HepG2 (cell line): Measurements from ENCODE around the gene CFAP100.

ENCODE experiments used
- BHLHE40 ChIP-seq: IDR thresholded peaks from 2 replicates; pipeline ENCODE4 v1.6.1; 2011; ENCODE audit warnings: low read length, improper control_type of control experiment
- CREBL2 ChIP-seq: sonication (generic); formaldehyde crosslinking; IDR thresholded peaks from 2 replicates; pipeline ENCODE4 v1.8.1; 2023; ENCODE audit warnings: missing genetic modification reagents, mild to moderate bottlenecking, borderline replicate concordance
- FOXK2 ChIP-seq: fragments of 450-650 bp; IDR thresholded peaks from 2 replicates; pipeline ENCODE4 v1.6.1; 2016
- TCF7L2 ChIP-seq: IDR thresholded peaks from 2 replicates; pipeline ENCODE4 v1.6.1; 2011; ENCODE audit warnings: mild to moderate bottlenecking, low read depth, low read length, moderate library complexity
- ZNF776 ChIP-seq: sonication (generic); formaldehyde crosslinking; IDR thresholded peaks from 2 replicates; pipeline ENCODE4 v1.4.0; 2020; ENCODE audit warnings: mild to moderate bottlenecking, missing genetic modification reagents
- ZNF790 ChIP-seq: sonication (generic); formaldehyde crosslinking; IDR thresholded peaks from 2 replicates; pipeline ENCODE4 v1.8.0; 2022; ENCODE audit warnings: missing genetic modification reagents, mild to moderate bottlenecking, borderline replicate concordance
- TF ChIP-seq, protein P1 (sequence below): sonication (generic); formaldehyde crosslinking; IDR thresholded peaks from 2 replicates; pipeline ENCODE4 v1.5.0; 2020; ENCODE audit warnings: mild to moderate bottlenecking, missing genetic modification reagents, moderate library complexity

GRCh38 chr3:126478581-126479310, 84.0 kb downstream of the CFAP100 start:
- TF ChIP-seq FOXK2, result no peak
- TF ChIP-seq BHLHE40, result no peak
- no peak for TF ChIP-seq ZNF776 (CRISPR knock-in tag)
- TF ChIP-seq CREBL2 (CRISPR knock-in tag), result no peak
- TF ChIP-seq, protein P1, sequence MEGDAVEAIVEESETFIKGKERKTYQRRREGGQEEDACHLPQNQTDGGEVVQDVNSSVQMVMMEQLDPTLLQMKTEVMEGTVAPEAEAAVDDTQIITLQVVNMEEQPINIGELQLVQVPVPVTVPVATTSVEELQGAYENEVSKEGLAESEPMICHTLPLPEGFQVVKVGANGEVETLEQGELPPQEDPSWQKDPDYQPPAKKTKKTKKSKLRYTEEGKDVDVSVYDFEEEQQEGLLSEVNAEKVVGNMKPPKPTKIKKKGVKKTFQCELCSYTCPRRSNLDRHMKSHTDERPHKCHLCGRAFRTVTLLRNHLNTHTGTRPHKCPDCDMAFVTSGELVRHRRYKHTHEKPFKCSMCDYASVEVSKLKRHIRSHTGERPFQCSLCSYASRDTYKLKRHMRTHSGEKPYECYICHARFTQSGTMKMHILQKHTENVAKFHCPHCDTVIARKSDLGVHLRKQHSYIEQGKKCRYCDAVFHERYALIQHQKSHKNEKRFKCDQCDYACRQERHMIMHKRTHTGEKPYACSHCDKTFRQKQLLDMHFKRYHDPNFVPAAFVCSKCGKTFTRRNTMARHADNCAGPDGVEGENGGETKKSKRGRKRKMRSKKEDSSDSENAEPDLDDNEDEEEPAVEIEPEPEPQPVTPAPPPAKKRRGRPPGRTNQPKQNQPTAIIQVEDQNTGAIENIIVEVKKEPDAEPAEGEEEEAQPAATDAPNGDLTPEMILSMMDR (CRISPR knock-in tag), result no peak
- TF ChIP-seq ZNF790 (CRISPR knock-in tag), result no peak
- TF ChIP-seq TCF7L2, result no peak
